Activated gamma-delta T cell treated with Interleukin-2 at 50 U/mL for 16 hours (primary cell): ENCODE measurements around the gene DNAH7.
"Not testable (repeated sequence)": the region's sequence is repeated elsewhere in the genome, so short reads cannot be mapped to it uniquely, and the experiment has no call there.

Experiments used
- DNase-seq: peaks from one replicate; pipeline ENCODE4 v3.0.0-alpha.2; 2020

Gene DNAH7

DNA sequence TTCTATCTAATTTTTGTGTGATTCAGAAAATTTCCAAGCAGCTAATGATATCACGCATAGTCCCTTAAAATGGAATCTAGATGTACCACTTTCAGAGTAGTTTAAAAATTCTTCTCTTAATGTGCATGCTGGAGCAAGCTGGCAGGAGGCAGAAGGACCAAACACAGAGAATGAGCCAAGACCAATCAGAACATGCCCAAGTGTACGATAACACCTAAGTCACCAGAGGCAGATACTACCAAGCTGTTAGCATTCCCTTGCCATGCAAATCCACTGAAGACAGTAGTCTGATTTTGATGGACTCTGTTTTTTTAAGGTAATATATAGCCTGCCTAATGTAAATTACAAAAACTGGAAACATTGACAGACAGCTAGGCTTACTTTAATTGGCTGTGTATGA is 109.3 kb downstream of the DNAH7 start:
- DNase-seq, result no peak

- DNase-seq, result no peak
Measured at GRCh38 chr2:195956725-195957124, 111.9 kb downstream of the DNAH7 start.

DNA sequence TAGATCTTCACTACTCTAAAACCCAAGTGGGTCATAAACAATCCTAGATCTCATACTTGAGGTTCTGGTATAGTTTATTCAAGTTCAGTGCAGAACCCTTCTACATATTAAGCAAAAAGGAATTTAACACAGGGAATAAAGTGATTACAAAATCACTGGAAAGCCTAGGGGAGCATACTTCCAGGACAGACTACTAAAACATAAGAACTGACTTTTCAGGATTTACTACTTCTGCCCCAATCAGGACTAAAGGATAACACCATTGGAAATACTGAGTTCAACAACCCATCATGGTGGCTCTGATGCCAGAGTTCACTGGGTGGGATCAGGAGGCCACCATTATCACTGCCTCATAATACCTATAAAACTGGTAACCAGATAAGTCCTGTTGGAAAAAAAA is 123.6 kb downstream of the DNAH7 start:
- no peak for DNase-seq

GRCh38 chr2:195937176-195937575 is 131.5 kb downstream of the DNAH7 start:
- no peak for DNase-seq

GRCh38 chr2:195934484-195934883 is 134.2 kb downstream of the DNAH7 start:
- no peak for DNase-seq

- no peak for DNase-seq
Measured at GRCh38 chr2:195929531-195929930, 139.1 kb downstream of the DNAH7 start.

- no peak for DNase-seq
Measured at GRCh38 chr2:195925120-195925519, 143.5 kb downstream of the DNAH7 start.

GRCh38 chr2:195923889-195924288 is 144.7 kb downstream of the DNAH7 start:
- no peak for DNase-seq

- not testable (repeated sequence) for DNase-seq
Measured at GRCh38 chr2:195917021-195917600, 151.5 kb downstream of the DNAH7 start.

- DNase-seq, result no peak
Measured at GRCh38 chr2:195912079-195912478, 156.6 kb downstream of the DNAH7 start.

GRCh38 chr2:195910570-195910969 is 158.1 kb downstream of the DNAH7 start:
- no peak for DNase-seq

- no peak for DNase-seq
Measured at GRCh38 chr2:195909926-195910325, 158.7 kb downstream of the DNAH7 start.

DNA sequence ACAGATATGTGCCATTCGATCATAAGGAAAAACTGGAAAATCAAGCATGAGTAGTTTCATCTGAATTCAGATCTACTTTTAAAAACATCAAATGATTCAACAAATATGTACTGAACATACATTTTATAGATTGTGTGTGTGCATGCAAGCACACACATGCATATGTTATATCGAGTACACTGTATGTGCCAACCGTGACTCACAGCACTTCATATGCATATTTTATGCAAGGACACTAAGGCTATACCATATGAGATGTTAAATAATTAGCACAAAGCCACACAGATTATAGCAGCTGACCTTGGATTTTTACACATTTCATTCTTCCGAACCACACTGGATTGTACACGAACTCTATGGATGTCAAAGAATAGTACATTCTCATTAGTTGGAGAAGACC is 161.2 kb downstream of the DNAH7 start:
- no peak for DNase-seq

GRCh38 chr2:195903956-195904355 is 164.7 kb downstream of the DNAH7 start:
- DNase-seq, result no peak

DNA sequence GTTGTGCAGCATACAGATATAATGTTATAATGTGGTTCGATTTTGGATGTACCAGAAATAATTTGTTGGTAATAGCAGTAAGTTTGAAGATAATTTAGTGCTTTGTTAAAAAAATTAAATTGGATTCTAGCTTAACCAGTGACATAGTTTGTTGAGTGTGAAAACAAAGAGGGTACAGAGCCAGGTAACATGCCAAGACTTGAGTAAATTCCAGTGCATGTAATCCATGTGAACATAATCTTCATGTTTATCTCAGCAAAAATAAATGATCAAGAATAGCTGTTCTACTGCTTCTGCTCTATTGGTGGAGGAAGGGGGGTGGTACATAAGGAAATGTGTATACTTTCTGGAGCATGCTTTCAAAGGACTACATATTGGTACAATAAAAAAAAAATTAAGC is 165.8 kb downstream of the DNAH7 start:
- DNase-seq, result no peak

DNA sequence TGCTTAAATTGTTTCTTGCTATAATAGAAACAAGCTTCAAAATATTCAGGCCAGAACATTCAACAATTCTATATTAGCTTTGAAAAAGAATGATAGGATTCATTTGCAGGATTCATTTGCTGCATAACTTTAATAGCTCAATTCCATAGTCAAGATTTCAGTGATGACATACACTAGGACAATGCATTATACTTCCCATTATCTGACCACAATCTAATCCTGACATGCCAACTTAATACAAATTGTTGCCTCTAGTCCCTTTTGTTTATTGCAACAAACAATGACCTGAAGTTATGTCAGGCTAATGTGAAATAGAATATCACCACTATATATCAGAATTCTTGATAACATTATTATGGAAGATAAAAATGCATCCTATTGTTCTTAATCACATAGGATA is 169.4 kb downstream of the DNAH7 start:
- DNase-seq, result no peak

- DNase-seq, result no peak
Measured at GRCh38 chr2:195898505-195899191, 170.0 kb downstream of the DNAH7 start.

DNA sequence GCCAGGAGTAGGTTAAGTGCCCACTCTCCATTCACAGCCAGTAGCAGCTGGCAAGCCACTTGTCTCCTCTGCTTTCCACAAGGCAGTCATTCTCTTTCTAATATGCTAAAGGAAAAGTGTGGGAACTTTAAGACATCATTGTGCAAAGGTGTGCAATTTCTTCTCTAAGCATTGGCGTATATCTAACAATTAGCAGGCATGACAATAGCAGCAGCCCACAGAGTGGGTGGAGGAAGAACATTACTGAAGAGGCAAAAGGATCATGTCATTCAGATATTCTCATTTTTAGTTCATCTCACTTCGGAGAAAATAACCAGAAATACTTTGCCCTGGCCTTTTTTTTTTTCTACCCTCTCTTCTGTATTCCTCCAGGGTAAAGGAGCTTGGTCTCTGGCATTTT is 177.6 kb downstream of the DNAH7 start:
- DNase-seq, result no peak

- DNase-seq, result no peak
Measured at GRCh38 chr2:195879153-195879552, 189.5 kb downstream of the DNAH7 start.

DNA sequence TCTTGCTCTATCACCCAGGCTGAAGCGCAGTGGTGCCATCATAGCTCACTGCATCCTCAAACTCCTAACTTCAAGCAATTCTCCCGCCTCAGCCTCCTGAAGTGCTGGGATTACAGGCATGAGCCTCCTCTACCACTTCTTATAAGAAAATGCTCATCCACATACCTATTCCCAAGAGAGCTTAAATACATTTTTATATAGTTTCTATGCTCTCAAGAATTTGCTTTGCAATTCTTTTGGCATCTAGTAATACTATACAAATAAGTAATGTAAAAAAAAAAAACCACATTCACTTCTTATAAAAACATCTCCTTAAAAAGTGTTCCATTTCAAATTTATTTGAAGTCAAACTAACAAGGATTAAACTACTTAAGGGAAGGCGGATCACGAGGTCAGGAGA is 197.3 kb downstream of the DNAH7 start:
- no peak for DNase-seq

GRCh38 chr2:195864316-195864715 is 204.3 kb downstream of the DNAH7 start:
- DNase-seq, result no peak

DNA sequence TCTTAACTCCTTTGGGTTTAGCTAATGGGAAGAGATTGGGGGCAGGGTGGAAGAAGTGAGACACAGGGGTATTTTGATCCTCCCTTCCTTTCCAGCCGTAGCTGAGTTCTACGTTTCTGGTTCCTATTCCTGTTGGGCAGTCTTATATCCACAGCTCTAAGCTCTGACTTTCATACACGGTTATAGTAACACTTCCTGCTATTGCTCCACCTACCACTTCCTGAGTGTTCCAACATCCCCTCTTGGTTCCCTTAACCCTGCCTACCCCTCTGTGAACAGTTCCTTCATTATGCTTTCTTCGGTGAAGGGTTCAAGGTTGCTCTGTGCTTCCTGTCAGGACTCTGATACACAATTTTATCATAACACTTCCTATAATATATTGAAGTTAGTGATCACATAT is 205.1 kb downstream of the DNAH7 start:
- DNase-seq, result no peak

DNA sequence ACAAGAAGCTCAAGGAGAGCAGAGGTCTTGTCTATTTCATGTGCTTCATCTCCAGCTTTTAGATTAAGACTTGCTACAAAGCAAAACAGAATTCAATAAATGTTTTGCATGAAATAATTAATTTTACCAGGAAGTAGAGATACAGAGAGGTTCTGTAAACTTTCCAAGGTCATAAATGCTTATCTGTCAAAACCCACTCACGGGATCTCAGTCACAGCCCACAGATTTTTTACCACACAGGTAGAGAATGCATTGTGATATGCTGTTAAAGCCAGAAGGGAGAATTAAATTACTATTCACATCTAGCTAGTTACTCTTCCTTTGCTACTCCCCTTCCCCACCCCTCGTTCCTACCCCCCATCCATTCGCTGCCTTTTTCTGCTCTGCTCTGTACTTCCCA is 205.5 kb downstream of the DNAH7 start:
- DNase-seq, result no peak

DNA sequence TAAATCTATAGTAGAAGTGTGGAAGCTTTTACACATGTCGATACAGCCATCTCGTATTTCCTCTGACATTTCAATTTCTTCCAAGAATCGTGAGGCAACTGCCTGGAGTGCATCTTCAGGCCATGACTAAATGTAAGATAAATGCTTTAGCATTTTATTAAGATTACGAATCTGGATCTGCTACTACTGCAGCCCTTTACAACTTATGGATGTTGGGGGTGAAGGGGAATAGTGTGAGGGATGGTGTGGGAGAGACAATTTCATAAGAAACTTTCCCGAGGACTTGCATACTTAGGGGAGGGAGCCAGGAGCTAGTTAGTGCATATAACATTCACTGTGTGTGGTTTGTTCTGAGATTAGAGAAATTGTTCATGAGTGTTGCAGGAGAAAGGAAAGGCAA is 206.8 kb downstream of the DNAH7 start:
- no peak for DNase-seq

- DNase-seq, result no peak
Measured at GRCh38 chr2:195859513-195859912, 209.1 kb downstream of the DNAH7 start.
